CD4-positive, alpha-beta T cell treated with Interleukin-12 subunit alpha and Interleukin-12 subunit beta, for 1 hour (primary cell): ENCODE results near the gene HYDIN.
A peak's percentile ranks its signal among the peaks of the same experiment; 100 is the strongest.

Experiments
- DNase-seq: peaks from one replicate; pipeline ENCODE4 v3.0.0-alpha.2; 2020

The HYDIN gene

DNA sequence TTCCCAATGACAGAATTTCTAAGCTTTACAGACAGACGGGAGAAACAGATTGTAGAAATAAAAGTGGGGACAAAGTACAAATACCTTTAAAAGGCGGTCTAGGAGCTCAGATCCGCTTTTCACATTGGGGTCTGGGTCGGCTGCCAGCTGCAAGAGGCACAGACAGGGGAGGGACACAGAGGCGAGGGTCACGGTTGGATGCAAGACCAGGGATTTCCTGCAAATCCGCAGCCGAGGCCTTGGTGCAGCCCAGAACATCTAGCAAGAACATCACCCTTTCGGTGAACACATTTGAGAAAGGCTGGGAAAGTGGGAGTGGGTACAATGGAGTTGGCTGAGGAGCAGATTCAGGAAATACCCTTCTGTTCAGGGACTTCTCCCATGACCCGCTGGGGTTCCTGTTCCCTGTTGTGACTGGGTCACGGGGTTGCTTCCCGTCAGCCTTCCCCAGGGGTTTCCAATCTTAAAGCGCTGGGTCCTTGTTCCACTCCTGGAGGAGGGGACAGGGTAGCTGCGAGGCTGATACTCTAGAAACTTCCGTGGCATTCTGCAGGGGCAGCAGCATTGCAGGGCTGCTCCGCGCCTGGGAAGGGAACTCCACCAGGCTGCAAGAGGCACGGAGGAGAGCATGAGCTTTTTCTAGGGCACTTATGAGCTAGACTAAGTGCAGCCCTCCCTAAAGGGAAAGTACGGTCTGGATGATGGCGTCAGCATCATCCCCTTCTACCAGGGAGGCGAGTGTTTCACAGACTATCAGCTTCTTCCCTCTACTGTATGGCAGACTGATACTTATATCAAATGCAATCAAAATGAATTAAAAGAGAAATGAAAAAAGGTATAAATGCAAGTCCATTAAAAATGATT is 445.6 kb downstream of the HYDIN start:
- DNase-seq = no peak

DNA sequence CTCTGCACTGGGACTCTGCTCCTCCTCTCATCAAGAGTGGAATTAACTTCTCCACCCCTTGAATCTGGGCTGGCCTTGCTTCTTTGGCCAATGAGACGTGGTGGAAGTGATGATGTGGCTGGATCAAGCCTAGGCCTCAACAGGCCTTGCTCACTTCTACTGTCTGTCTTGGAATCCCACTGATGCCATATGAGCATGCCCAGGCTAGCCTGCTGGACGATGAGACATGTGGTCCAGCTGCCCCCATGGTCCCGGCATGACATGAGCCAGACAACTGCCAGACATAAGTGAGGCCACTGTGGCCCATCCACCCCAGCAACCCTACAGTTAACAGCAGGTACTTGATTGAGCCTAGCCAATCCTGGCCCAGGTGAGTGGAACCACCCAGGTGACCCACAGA is 448.3 kb downstream of the HYDIN start:
- DNase-seq = no peak

DNA sequence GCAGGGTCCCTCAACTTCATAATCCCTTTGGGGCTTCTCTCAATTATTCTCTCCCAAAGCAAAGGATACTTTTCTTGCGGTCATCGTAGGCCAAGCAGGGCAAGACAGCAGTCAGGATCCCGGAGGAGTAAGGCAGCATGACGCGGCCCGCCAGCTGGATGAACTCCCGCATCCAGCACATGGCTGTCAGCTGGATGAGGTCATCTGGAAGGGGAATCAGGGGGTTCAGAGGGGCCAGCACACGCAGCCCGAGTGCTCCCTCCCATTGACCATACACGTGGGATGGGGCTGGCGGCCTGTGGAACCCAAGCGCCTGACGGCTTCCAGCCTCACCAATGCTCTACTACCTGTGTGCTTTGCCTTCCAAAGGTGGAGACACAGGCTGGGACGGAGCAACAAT is 448.7 kb downstream of the HYDIN start:
- no peak for DNase-seq

DNA sequence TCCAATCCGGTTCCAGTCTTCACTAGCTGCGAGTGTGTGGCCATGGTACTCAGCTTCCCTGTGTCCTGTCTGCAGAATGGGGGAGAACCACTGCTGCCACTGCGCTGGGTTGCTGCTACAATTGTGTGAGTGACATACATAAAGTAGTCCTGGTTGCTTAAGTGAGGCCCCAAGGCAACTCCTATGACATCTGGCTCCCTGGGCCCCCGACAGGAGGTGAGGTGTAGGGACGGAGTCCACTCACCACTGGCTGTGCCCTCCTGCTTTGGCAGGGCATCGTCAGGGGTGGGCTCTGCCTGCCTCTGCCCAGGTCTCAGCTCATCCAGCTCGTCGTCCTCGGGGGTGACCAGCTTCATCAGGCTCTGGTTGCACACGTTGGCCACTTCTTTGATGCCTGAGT is 450.0 kb downstream of the HYDIN start:
- DNase-seq = no peak

DNA sequence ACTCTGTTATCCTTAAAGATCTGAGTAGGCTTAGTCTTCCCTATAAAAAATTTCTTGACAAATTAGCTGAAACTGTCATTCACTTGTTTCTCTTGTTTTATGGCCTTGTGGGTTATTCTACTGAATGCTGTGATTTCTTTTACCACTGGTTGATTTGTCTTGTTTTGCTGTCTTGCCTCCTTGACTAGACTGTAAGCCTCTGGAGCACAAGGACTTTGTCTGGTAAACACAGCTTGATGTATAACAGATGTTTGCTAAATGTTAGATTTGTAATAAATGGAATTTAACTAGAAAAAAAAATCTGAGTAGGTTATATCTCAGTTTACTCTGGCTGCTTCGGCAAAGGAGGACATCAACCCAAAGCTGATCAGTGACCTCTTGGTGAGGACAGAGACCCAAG is 451.2 kb downstream of the HYDIN start:
- DNase-seq = no peak

DNA sequence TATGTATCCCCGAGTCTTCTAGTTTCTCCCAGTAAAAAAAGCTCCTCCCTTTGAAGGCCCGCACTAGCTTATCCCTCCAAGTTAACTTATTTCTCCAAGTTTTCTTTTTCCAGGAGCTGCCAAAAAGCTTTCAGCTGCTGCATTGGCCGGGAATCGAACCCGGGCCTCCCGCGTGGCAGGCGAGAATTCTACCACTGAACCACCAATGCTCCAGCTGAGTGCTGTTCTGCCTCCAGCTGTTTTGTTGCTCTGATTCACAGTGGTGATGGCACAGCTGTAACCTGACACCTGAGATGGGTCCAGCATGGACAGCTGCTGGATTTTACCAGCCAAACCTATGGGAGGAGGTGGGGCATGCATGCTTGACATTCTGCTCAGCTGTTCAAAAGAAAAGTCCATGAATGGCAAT is 451.6 kb downstream of the HYDIN start:
- DNase-seq = no peak

DNA sequence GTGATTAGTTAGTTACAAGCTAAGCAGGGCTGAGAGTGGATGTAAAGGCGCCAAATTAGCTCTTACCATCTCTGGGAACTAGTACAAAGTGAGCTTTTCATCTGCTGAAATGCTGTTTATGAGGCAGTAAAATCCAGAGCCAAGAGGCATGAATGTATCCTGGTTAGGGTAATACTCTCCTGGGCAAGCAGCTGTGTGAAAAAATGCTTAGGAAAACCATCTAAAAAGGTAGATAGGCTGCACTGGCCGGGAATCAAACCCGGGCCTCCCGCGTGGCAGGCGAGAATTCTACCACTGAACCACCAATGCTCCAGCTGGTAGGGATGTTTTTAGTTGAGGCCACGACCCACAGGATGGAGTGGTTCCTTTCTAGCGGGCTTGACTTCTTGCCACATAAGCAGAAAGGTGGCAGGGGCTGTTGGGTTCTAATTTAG is 452.5 kb downstream of the HYDIN start:
- no peak for DNase-seq

DNA sequence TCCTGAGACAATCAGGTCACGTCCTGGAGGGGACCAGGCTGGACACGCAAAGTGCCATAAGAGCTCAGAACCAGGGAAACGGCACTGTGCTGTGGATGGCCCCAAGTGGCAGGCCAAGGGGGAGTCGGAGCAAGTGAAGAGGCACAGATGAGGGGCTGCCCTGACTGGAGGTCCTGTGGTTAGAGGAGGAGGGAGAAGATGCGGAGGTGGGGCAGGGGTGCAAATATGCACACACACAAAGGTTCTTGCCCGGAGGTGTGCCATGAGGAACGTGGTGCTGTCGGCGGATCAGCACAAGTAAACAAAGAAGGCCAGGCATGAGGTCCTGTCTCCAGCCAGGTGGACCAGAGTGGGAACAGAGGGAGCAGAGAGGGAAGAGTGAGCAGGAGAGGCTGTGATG is 453.0 kb downstream of the HYDIN start:
- no peak for DNase-seq

DNA sequence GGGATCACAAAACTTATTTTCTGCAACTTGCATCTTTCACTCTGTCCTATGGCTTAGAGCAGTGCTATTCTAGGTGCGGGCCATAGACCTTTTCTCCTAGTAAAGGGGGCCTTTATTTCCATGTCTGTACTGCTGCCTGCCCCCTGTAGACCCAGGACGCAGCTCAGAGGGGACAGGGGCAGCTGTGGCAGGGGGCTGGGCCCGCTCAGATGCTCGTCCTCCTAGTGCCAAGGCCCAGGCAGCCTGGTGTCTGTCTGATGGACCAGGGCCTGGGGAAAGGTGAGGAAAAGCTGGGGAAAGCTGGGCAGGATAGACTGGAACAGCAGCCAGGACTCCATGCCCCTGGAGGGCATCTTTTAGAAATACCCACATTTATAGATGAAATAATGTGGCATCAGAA is 455.1 kb downstream of the HYDIN start:
- no peak for DNase-seq

DNA sequence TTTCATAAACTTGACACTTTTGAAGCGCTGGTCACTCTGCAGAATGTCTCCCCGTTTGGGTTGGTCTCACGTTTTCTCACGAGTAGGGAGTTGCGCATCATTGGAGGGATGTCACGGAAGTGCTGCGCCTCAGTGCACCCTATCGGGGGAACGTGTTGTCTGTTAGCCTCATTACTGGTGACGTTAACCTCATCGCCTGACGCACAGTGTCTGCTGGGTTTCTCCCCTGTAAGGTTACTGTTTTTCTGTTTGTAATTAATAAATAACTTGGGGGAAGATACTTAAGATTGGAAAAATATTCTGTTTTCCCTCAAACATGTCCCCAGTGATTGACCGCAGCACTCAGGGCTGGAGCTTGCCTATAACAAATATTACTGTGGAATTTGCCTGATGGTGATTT is 456.3 kb downstream of the HYDIN start:
- DNase-seq = no peak

DNA sequence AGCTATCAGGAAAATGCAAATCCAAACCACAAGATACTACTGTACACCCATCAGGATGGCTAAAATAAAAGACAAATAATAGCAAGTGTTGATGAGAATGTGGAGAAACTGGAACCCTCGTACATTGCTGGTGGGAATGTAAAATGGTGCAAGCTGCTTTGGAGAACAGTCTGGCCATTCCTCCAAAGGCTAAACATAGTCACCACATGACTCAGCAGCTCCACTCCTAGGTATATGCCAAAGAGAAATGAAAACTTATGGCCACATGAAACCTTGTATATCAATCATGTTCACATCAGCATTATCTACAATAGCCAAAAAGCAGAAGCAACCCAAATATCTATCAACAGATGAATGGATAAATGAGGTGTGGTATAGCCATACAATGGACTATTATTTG is 458.0 kb downstream of the HYDIN start:
- DNase-seq = no peak

DNA sequence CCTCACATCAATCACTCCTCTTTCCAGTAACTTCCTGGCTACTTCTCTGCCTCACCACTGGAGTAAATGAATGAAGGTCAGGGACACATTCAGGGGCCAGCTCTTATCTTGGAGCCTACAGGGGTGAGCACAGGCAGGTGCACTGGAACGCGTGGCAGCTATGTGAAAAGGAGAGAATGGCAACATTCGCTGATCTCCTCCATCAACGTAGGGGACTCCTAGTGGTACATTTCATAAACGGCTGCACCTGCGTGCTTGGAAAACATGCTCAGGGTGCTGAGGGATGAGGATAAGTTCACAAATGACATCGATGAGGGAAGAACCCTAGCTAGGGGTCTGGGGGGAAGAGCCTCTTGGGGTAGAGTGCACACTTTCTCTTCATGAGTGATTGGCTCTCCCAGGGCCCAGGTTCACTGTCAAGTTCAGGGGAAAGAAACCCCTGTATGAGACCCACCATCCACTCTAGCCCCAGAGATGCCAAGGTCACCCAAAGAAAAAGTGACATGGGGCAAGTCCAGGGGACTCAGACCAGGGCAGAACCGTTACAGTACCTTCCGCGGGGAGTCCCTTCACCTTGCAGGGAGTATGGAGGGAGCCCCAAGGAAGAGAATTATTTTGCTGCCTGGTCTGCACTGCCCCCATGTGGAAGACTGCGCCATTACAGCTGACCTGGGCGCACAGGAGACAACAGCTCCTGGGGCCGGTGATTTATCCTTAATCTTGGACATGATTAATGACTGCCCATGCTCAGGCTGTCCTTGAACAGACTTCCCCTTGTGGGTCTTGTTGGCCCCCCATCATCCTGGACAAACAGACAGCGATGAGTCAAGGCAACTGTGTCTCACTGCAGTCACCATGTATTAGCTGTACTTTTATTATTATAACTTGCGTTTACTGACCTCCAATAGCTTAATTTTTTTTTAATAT is 459.6 kb downstream of the HYDIN start:
- peak; percentile 50 for DNase-seq

DNA sequence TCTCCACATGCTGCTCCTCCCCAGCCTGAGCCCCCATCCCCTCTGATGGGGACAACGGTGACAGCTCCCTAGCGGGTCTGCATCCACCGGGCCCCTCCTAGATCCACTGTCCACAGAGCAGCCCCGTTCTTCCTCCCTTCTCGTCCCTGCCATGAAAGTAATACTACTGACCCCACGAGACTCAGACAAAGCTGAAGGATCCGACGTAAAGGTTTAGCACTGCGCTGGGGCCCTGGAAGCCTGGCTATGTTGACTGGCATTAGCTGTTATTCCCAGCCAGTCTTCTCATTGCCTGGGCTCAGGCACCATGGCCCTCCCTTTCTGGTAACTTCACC is 460.3 kb downstream of the HYDIN start:
- no peak for DNase-seq

DNA sequence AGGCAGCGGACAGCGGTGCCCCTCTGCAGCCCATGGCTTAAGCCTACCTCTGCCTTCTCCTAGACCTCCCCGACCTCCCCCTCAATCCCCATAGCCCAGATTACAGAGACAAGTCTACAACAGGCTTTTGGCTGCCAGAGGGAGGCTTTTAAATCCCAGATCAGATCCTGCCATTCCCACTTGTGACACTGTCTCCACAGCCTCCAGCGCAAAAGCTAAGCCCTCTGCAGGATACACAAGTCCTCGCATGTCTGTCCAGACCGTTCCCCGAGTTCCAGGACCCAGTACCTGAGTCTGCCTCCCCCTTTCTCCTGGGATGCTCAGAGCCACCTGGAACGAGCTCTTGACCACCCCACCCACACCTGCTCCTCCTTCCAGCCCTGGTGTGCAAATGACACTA is 460.8 kb downstream of the HYDIN start:
- no peak for DNase-seq

DNA sequence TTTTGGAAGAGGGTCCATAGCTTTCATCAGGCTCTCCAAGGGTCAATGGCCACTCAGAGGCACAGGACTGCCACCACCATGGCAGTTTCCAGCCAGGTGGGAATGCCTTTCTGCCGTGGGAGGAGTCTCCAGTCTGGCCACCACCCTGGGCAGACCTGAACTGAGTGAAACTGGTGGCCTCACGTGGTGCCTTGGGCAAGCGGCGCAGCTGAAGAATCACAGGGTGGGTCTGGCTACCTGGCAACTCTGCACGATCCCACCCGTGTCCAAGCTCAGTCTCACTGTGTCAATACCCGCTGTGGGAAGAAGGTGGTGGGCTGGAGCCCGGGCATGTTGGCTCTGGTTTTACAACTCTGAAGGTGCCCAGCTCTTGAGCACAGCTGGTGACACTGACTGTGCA is 461.4 kb downstream of the HYDIN start:
- no peak for DNase-seq

DNA sequence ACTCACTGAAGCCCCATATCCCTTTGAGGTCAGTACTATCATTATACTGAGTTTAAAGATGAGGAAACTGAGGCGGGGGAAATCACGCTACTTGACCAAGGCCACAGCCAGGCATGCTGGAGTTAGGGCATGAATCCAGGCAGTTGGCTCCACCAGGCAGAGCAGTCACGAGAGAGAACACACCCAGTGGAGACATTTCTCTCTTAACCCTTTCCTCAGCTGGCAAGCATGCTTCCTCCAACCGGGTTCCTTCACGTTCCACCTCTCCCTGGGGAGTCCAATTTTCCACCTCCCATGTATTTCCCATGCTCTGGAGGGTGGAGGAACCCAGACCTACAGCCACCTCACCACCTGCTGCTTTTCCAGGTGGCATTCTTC is 462.3 kb downstream of the HYDIN start:
- no peak for DNase-seq

DNA sequence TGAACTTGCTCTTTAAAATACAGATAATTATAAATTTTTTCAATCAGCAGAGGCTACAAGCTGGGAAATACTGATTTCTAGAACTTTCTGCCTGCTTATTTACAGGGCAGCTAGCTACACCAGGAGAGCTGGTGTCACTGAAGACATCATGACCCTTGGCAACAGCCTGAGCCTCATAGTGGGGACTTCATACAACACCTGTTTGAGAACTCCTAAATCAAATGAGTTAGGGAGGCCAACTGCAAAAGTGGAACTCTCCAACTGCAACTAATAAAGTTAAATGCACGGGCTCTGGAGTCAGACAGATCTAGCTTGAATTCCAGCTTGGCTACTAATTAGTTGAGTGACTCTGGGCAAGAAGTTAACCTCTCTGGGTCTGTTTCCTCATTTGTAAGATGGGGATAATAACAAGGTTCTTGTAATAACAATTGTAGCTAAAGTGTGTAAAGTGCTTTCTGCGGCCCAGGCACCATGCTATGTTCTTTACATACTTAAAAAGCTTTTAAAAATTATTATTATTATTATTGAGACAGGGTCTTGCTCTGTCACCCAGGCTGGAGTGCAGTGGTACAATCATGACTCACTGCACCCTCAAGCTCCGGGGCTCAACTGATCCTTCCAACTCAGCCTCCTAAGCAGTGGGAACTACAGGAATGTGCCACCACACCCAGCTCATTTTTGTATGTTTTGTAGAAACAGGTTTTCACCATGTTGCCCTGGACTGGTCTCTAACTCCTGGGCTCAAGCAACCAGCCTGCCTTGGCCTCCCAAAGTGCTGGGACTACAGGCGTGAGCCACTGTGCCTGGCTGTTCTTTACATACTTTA is 462.9 kb downstream of the HYDIN start:
- DNase-seq = no peak

DNA sequence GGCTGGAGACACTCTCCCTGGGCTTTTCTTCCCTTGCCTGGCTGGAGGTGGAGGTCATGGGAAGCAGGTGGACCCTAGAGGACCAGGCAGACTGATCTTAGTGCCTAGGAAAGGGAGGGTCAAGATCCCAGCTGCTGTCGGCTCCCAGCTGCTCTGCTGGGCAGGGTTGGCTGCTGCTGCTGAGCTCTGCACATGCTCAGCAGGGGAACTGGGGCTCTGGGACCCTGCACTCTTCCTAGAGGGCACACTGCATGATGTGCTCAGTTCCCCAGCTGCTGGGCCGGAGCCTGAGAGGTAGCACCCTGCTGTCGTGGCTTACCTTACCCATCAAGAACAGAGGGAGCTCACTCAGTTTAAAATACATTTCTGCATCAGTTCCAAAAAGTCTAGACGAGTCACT is 463.9 kb downstream of the HYDIN start:
- no peak for DNase-seq

DNA sequence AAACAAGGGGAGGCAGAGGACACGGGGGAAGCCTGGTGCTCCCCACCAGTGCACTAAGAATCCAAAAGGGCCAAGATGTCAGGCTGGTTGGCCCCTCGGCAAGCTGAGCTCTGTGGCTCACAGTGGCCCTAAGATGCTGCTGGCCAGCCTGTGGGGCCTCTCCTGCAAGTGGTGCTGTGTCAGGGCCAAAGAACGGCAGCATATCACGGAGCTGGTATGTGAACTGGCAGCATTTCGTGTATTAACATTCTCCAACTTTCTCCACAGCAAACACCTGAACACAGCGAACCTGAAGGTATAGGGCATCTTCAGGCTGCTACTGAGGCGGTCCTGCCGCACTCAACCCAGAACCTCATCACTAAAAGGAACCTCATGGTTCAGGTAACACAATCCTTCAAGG is 464.3 kb downstream of the HYDIN start:
- DNase-seq = no peak

DNA sequence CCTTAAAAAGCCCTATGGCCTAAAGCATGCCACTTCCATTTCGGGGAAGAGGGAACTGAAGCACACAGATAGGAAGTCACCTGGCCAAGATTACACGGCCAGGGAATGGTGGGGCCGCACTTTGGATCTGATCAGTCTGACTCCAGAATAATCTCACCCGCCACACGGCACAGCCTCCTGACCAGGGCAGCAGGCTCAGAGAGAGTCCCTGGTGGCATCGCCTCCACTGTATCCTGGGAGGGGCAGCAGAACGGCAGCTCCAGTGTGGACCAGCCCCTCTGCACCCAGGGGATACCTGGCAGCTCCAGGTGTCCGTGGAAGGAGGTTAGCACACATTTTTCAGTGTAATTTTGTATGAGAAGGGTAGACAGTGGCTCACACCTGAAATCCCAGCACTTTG is 465.0 kb downstream of the HYDIN start:
- DNase-seq = no peak

DNA sequence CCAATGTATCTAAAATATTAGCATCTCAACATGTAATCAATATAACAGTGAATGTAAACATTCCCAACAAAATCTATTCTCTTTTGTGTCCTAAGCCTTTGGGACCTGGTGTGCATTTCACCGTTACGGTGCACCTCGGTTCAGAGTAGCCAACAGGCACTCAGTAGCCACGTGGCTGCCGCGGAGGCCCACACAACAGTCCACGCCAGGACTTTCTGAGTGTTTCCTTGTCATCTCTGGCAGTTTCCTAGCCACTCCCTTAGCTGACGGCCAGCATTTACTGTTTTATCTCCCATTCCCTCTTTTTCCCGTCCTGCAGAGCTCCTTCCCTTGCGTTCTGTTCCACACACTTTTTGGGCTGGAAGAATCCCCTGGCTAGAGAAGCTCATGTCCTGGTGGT is 465.9 kb downstream of the HYDIN start:
- DNase-seq = no peak

DNA sequence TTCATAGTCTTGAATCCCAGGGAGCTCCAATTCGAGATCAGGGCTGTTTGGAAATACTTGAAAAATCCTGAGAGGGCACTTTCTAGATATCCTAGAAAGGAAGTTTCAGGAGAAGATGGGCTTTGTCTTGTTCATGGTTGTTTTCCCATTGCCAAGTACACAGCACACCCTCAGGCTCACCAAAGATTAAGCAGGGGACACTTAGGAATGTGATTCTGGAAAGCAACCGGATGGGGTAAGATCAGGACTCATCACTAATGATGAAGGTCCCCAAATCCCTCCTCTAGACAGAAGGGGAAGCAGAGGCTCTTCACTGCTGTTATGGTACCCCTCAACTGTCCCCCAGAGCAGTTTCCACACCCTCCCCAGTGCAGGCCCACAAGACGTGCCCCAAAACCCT is 470.3 kb downstream of the HYDIN start:
- no peak for DNase-seq

DNA sequence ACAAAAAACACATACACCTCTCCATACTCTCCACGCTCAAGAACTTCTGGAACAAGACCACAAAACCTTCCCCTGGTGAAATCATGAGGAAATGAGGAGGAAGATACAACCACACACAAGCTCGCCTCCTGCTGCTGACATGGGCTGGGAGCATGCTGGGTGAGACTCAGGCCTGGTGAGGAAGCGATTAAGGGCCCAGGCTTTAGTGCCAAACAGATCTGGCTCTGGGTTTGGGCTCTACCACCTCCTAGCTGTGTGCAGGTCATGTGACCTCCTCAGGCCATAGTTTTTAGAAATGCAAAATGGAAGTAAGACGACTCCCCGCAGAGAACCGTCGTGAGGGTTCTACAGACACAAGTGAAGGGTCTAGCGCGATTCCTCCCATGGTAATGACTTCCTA is 470.9 kb downstream of the HYDIN start:
- no peak for DNase-seq
